ENCODE results near the gene TTLL13. TPM values are rescaled to one million over a fixed set of nuclear protein-coding genes. Genes with fewer than 3 reads are reported as not detected.
A peak's percentile ranks its signal among the peaks of the same experiment; 100 is the strongest.

TTLL13 gene
- total and polyA plus RNA-seq, 9 of the 15 experiments (the other 6 are each of a cell fraction or from before 2014, with no cell fraction given) = 0.05 to 0.24 (median 0.11) TPM; not detected in 1

GRCh38 chr15:90307661-90308060, 58.3 kb downstream of the TTLL13 start:
- in situ Hi-C loops (cut with MboI) = loop anchor here (25.0 kb wide), 1 partner anchor 930 kb away; no protein-coding TSS in a partner anchor
- H3K36me3 ChIP-seq (ENCODE audit: control insufficient read depth, insufficient read depth, low read length) = no peaks in the 10 kb centered on the region
- POLR2A ChIA-PET = no interaction called here

DNA sequence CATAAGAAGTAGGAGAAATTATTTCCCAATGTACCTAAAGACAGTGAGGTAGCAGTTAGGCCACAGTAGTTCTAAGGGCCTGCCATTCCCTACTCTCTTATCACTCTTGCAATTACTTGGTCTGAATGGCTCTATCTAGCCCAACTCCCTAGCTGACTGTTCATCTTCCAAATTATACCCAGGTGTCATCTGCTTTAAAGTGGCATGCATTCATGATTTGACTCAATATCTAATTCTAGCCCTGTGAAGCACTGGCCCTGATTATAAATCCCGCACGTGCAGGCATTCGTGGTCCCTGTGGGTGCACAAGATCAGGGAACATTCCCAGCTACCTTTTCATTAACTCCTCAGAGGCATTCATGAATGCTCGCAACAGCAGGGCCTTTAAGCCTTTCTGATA, 59.7 kb downstream of the TTLL13 start:
- WGBS (ENCODE audit: insufficient coverage, low coverage, missing lambda C conversion rate) = 75% methylated on average over 4 of the region's 4 CpGs
- Histone ChIP-seq H3K4me2 (ENCODE audit: insufficient read depth, low read length) (no peak overlapping the region), H3K27ac (ENCODE audit: extremely low read depth, low read depth, low read length) (no peak overlapping the region), H3K36me3 (ENCODE audit: control insufficient read depth, insufficient read depth, low read length) (no peaks in the 10 kb centered on the region), H3K4me3 (no peak overlapping the region), H4K20me1 (replicated peaks; ENCODE audit: control insufficient read depth, insufficient read depth, low read length) (no peaks in the 10 kb centered on the region), H3K79me2 (ENCODE audit: control insufficient read depth, insufficient read depth, low read length) (no peaks in the 10 kb centered on the region), H3K9me3 (replicated peaks; ENCODE audit: control insufficient read depth, insufficient read depth, low read depth, low read length) (no peaks in the 10 kb centered on the region), H3K27me3 (ENCODE audit: control insufficient read depth in 2 of 2, insufficient read depth in 2 of 2, low read length in 2 of 2) (no peaks in the 10 kb centered on the region), H3K4me1 (replicated peaks in 1 of 2; ENCODE audit: control insufficient read depth in 2 of 2, insufficient read depth in 2 of 2, low read length in 2 of 2) (peaks cover 0 to 2% of the 10 kb centered on the region in 2 experiments; a peak in 1 of 5 replicates), H2AFZ (ENCODE audit: low read depth, low read length) (peak overlapping the region; percentile 81), H3K9ac (ENCODE audit: insufficient read depth in 1 of 2, low read depth in 2 of 2, low read length in 2 of 2) (no peak overlapping the region), H3K9me1 (ENCODE audit: control insufficient read depth, insufficient read depth, low read length) (no peaks in the 10 kb centered on the region)
- FAIRE-seq (no peak), ATAC-seq (peak; percentile 47; the same call in 2 of the 3 replicates), DNase-seq (ENCODE audit: extremely low read depth in 1 of 4, low spot score in 3 of 4) (no peak)
- intact Hi-C loops (cut with micrococcal nuclease) = no loop called here
- no peak for TF ChIP-seq BRD9 (IDR thresholded peaks at IDR 0.05; ENCODE audit: low read depth, partially characterized antibody)
- TF ChIP-seq ZNF212 (CRISPR knock-in tag; IDR thresholded peaks at IDR 0.05) = no peak
- TF ChIP-seq NR2C2 (CRISPR knock-in tag; IDR thresholded peaks at IDR 0.05) = no peak
- no peak for TF ChIP-seq NR2C2 (tag; IDR thresholded peaks at IDR 0.05)
- no peak for TF ChIP-seq STAT5B (CRISPR knock-in tag; IDR thresholded peaks at IDR 0.05)
- no peak for TF ChIP-seq PHTF2 (CRISPR knock-in tag; IDR thresholded peaks at IDR 0.05)
- no peak for TF ChIP-seq CAMTA2 (CRISPR knock-in tag; conservative IDR thresholded peaks at IDR 0.05)
- TF ChIP-seq BCL6 (CRISPR knock-in tag; IDR thresholded peaks at IDR 0.05) = no peak
- ChIA-PET CTCF (ENCODE audit: low intra/inter-chr PET ratio) (no interaction called here), POLR2A (no interaction called here)
- in situ Hi-C loops (cut with MboI) = loop anchor here (25.0 kb wide), 1 partner anchor 928 kb away; no protein-coding TSS in a partner anchor
- BruUV-seq (replicated peaks) = no TSS peak

More at GRCh38 chr15:90307661-90308060, 58.3 kb downstream of the TTLL13 start:
- Histone ChIP-seq H3K4me1 (replicated peaks in 1 of 2; ENCODE audit: control insufficient read depth in 2 of 2, insufficient read depth in 2 of 2, low read length in 2 of 2) (peaks cover 0 to 2% of the 10 kb centered on the region in 2 experiments; a peak in 1 of 5 replicates), H3K4me3 (no peak overlapping the region), H2AFZ (ENCODE audit: low read depth, low read length) (peak overlapping the region; percentile 66; the same call in 1 of the 2 replicates), H3K27ac (ENCODE audit: extremely low read depth, low read depth, low read length) (no peak overlapping the region), H3K9me1 (ENCODE audit: control insufficient read depth, insufficient read depth, low read length) (no peaks in the 10 kb centered on the region), H3K9ac (ENCODE audit: insufficient read depth in 1 of 2, low read depth in 2 of 2, low read length in 2 of 2) (no peak overlapping the region), H3K79me2 (ENCODE audit: control insufficient read depth, insufficient read depth, low read length) (no peaks in the 10 kb centered on the region), H4K20me1 (replicated peaks; ENCODE audit: control insufficient read depth, insufficient read depth, low read length) (no peaks in the 10 kb centered on the region), H3K9me3 (replicated peaks; ENCODE audit: control insufficient read depth, insufficient read depth, low read depth, low read length) (no peaks in the 10 kb centered on the region), H3K27me3 (ENCODE audit: control insufficient read depth in 2 of 2, insufficient read depth in 2 of 2, low read length in 2 of 2) (no peaks in the 10 kb centered on the region), H3K4me2 (ENCODE audit: insufficient read depth, low read length) (no peak overlapping the region)
- DNase-seq (ENCODE audit: extremely low read depth in 1 of 4, low spot score in 3 of 4) (no peak), FAIRE-seq (no peak), ATAC-seq (no peak; the same call in 2 of the 3 replicates)
- CTCF ChIA-PET (ENCODE audit: low intra/inter-chr PET ratio) = no interaction called here
- 41% methylated on average over 2 of the region's 2 CpGs for WGBS (ENCODE audit: insufficient coverage, low coverage, missing lambda C conversion rate)
- intact Hi-C loops (cut with micrococcal nuclease) = no loop called here
- TF ChIP-seq MCM5 (IDR thresholded peaks at IDR 0.05; ENCODE audit: low read depth) (no peak), COPS2 (conservative IDR thresholded peaks at IDR 0.05) (no peak), RCOR1 (IDR thresholded peaks at IDR 0.05; ENCODE audit: borderline replicate concordance in 1 of 2, low read depth in 2 of 2, low read length in 2 of 2) (no peak), ZNF165 (CRISPR knock-in tag; IDR thresholded peaks at IDR 0.05; ENCODE audit: borderline replicate concordance) (no peak), HLTF (IDR thresholded peaks at IDR 0.05) (no peak), FIP1L1 (IDR thresholded peaks at IDR 0.05; ENCODE audit: low read depth, low read length, poor library complexity, severe bottlenecking) (no peak), FOS (IDR thresholded peaks at IDR 0.05; ENCODE audit: extremely low read depth, insufficient read length) (no peak)
- TF ChIP-seq, protein P1, sequence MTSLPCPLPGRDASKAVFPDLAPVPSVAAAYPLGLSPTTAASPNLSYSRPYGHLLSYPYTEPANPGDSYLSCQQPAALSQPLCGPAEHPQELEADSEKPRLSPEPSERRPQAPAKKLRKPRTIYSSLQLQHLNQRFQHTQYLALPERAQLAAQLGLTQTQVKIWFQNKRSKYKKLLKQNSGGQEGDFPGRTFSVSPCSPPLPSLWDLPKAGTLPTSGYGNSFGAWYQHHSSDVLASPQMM (CRISPR knock-in tag; IDR thresholded peaks at IDR 0.05) = no peak
- no TSS peak for BruUV-seq (replicated peaks)

Data from K562 (cell line).